Keratinocyte (primary cell): ENCODE results near the gene TLN1. TPM values are rescaled to one million over a fixed set of nuclear protein-coding genes. Genes with fewer than 3 reads are reported as not detected.

Experiments
- DNase-seq: peaks from one replicate; pipeline ENCODE4 v3.0.0-alpha.2; 2011; ENCODE audit warnings: low read depth, missing footprints, low spot score
- FAIRE-seq: peaks from 2 replicates; lab custom pipeline; 2011; peaks lifted over from hg19 to GRCh38; lab: Jason Lieb, UNC
- H2AFZ ChIP-seq: 2 replicates; pipeline ENCODE4 v1.6.0; 2012; ENCODE audit warnings: low read length, control low read depth, inconsistent platforms; ENCODE audit not compliant: control insufficient read depth
- H3K27ac ChIP-seq: 2 replicates; pipeline ENCODE4 v1.5.1; 2011; ENCODE audit warnings: low read length; ENCODE audit not compliant: control insufficient read depth, insufficient read depth
- H3K27me3 ChIP-seq: 3 replicates; pipeline ENCODE4 v1.6.0; 2011; ENCODE audit warnings: low read length; ENCODE audit not compliant: control insufficient read depth, insufficient read depth; ENCODE audit errors: extremely low read depth
- H3K36me3 ChIP-seq, 2 experiments: 2 replicates in 1 of 2; 3 replicates in 1 of 2; pipeline ENCODE4 v1.5.1; 2011; ENCODE audit warnings: low read length in 2 of 2, mild to moderate bottlenecking in 1 of 2; ENCODE audit not compliant: control insufficient read depth in 2 of 2, insufficient read depth in 2 of 2; ENCODE audit errors: extremely low read depth in 1 of 2
- H3K4me1 ChIP-seq: 3 replicates; pipeline ENCODE4 v1.5.1; 2011; ENCODE audit warnings: low read length; ENCODE audit not compliant: control insufficient read depth, insufficient read depth; ENCODE audit errors: extremely low read depth
- H3K4me2 ChIP-seq: 3 replicates; pipeline ENCODE4 v1.6.0; 2011; ENCODE audit warnings: low read depth, low read length; ENCODE audit not compliant: control insufficient read depth, insufficient read depth; ENCODE audit errors: extremely low read depth
- H3K4me3 ChIP-seq, 3 experiments: fragments of 200-600 bp in 1 of 3; sonication (generic) in 1 of 3; 2 replicates in 2 of 3; 3 replicates in 1 of 3; pipeline ENCODE4 v1.5.1; 2011 to 2016; ENCODE audit warnings: low read length in 3 of 3, mild to moderate bottlenecking in 3 of 3, control low read depth in 2 of 3, inconsistent platforms in 1 of 3, low read depth in 1 of 3, mixed read lengths in 1 of 3, mixed run types in 1 of 3, moderate library complexity in 1 of 3; ENCODE audit not compliant: control insufficient read depth in 2 of 3, insufficient read depth in 2 of 3; ENCODE audit errors: extremely low read depth in 1 of 3
- H3K79me2 ChIP-seq: 2 replicates; pipeline ENCODE4 v1.6.0; 2012; ENCODE audit warnings: low read length; ENCODE audit not compliant: control insufficient read depth, insufficient read depth
- H3K9ac ChIP-seq: 3 replicates; pipeline ENCODE4 v1.6.0; 2011; ENCODE audit warnings: low read length; ENCODE audit not compliant: control insufficient read depth, insufficient read depth; ENCODE audit errors: extremely low read depth
- H3K9me1 ChIP-seq: 3 replicates; pipeline ENCODE4 v1.6.0; 2011; ENCODE audit warnings: low read length; ENCODE audit not compliant: control insufficient read depth, insufficient read depth; ENCODE audit errors: extremely low read depth
- H3K9me3 ChIP-seq: 2 replicates; pipeline ENCODE4 v1.5.1; 2012; ENCODE audit warnings: low read depth, low read length; ENCODE audit not compliant: control insufficient read depth
- H4K20me1 ChIP-seq: 3 replicates; pipeline ENCODE4 v1.6.0; 2011; ENCODE audit warnings: low read length; ENCODE audit not compliant: control insufficient read depth, insufficient read depth; ENCODE audit errors: extremely low read depth
- CTCF ChIP-seq, 3 experiments: IDR thresholded peaks in 1 of 3; conservative IDR thresholded peaks in 1 of 3; optimal IDR thresholded peaks in 1 of 3; 2 replicates in 2 of 3; 3 replicates in 1 of 3; pipeline versions ENCODE3 to v1.5.1; 2011; ENCODE audit warnings: low read length in 3 of 3, mild to moderate bottlenecking in 3 of 3, moderate library complexity in 2 of 3, control low read depth in 1 of 3, inconsistent platforms in 1 of 3; ENCODE audit not compliant: insufficient read depth in 2 of 3; ENCODE audit errors: extremely low read depth in 1 of 3
- EZH2 ChIP-seq: IDR thresholded peaks from one replicate; pipeline ENCODE4 v1.6.1; 2012; ENCODE audit warnings: inconsistent platforms, mild to moderate bottlenecking, low read length, moderate library complexity
- dilution Hi-C: fragments of 300-500 bp; cut with MboI; formaldehyde crosslinking; loops from one replicate; pipeline ENCODE4 v1.7.0; 2020; ENCODE audit warnings: low sequenced_read_pairs; ENCODE audit not compliant: extremely low pct_ligation_motif_present
- polyA plus RNA-seq, 5 experiments: library from polyadenylated mRNA; depleted of rRNA in 3 of 5; stranded (reverse) in 3 of 5; stranded (forward) in 1 of 5; unstranded in 1 of 5; fragments of >200 nt; gene quantifications; 1 replicate in 1 of 5; 2 replicates in 3 of 5; 3 replicates in 1 of 5; pipeline versions ENCODE4 v1.2.1 to v1.2.3, GENCODE V29; 2011 to 2012; ENCODE audit warnings: missing spikeins in 2 of 5, low read depth in 1 of 5, low replicate concordance in 1 of 5

TLN1 gene
- polyA plus RNA-seq, 1 donor (not counting 4 experiments of a cell fraction or from before 2014, with no cell fraction given), result 53.0 TPM

GRCh38 chr9:35731415-35732184, 395 bp downstream of the TLN1 start:
- Histone ChIP-seq H3K27me3 (no peaks in the 10 kb centered on the region), H2AFZ (peak overlapping the region; percentile 79), H3K9me3 (no peaks in the 10 kb centered on the region), H3K27ac (peak overlapping the region; percentile 85), H3K4me2 (peak overlapping the region; percentile 95), H3K9ac (peak overlapping the region; percentile 92), H3K79me2 (peaks cover 51% of the 10 kb centered on the region), H3K4me3 (peak overlapping the region; percentile 65 to 95 (median 89)), H3K9me1 (peaks cover 7% of the 10 kb centered on the region), H3K4me1 (peaks cover 47% of the 10 kb centered on the region), H3K36me3 (peaks cover 13 to 19% of the 10 kb centered on the region in 2 experiments), H4K20me1 (peaks cover 26% of the 10 kb centered on the region)
- no peak for FAIRE-seq
- DNase-seq, result no peak
- dilution Hi-C loops, result no loop called here
- no peak for TF ChIP-seq CTCF (optimal IDR thresholded peaks at IDR 0.05 in 1 of 3, IDR thresholded peaks at IDR 0.05 in 1 of 3, conservative IDR thresholded peaks at IDR 0.05 in 1 of 3; ENCODE audit: extremely low read depth in 1 of 3, insufficient read depth in 2 of 3, low read length in 3 of 3)
- TF ChIP-seq EZH2, result no peak

- DNase-seq, result no peak
- Histone ChIP-seq H3K4me1 (peaks cover 47% of the 10 kb centered on the region), H2AFZ (no peak overlapping the region), H3K9me1 (peaks cover 7% of the 10 kb centered on the region), H3K27me3 (no peaks in the 10 kb centered on the region), H3K36me3 (peaks cover 2 to 11% of the 10 kb centered on the region in 2 experiments), H3K4me3 (peak overlapping the region in 2 of 3 experiments; percentile 65 to 95), H3K9ac (no peak overlapping the region), H3K27ac (no peak overlapping the region), H3K9me3 (no peaks in the 10 kb centered on the region), H3K4me2 (peak overlapping the region; percentile 95), H3K79me2 (peaks cover 58% of the 10 kb centered on the region), H4K20me1 (peaks cover 26% of the 10 kb centered on the region)
- no peak for FAIRE-seq
- dilution Hi-C loops, result no loop called here
- TF ChIP-seq CTCF (optimal IDR thresholded peaks at IDR 0.05 in 1 of 3, IDR thresholded peaks at IDR 0.05 in 1 of 3, conservative IDR thresholded peaks at IDR 0.05 in 1 of 3; ENCODE audit: extremely low read depth in 1 of 3, insufficient read depth in 2 of 3, low read length in 3 of 3) (no peak), EZH2 (no peak)
Measured at GRCh38 chr9:35730486-35730854, 1.5 kb downstream of the TLN1 start.
